Mesodermal cell (in vitro differentiated cells): ENCODE data around the gene OR10H1.
"Not testable (repeated sequence)": the region's sequence is repeated elsewhere in the genome, so short reads cannot be mapped to it uniquely, and the experiment has no call there.

Source experiments
- H3K27ac ChIP-seq: 2 replicates; pipeline ENCODE4 v1.7.0; 2013; ENCODE audit warnings: mild to moderate bottlenecking, low read depth, low read length, moderate library complexity; ENCODE audit not compliant: severe bottlenecking
- H3K36me3 ChIP-seq: 2 replicates; pipeline ENCODE4 v1.7.1; 2013; ENCODE audit warnings: mild to moderate bottlenecking, low read length, moderate library complexity; ENCODE audit not compliant: control insufficient read depth, insufficient read depth
- H3K4me1 ChIP-seq: one replicate; pipeline ENCODE4 v1.7.1; 2013; ENCODE audit warnings: mild to moderate bottlenecking, low read length; ENCODE audit not compliant: insufficient read depth, control insufficient read depth, poor library complexity, severe bottlenecking
- H3K4me3 ChIP-seq: 2 replicates; pipeline ENCODE4 v1.7.0; 2013; ENCODE audit warnings: low read length, control low read depth, mild to moderate bottlenecking; ENCODE audit not compliant: insufficient read depth, poor library complexity, severe bottlenecking; ENCODE audit errors: extremely low read depth
- H3K9me3 ChIP-seq: 2 replicates; pipeline ENCODE4 v1.7.1; 2013; ENCODE audit warnings: mild to moderate bottlenecking, low read length, moderate library complexity; ENCODE audit not compliant: control insufficient read depth
- WGBS, 2 experiments: methylation state at CpG; one replicate each; pipeline ENCODE4 v1.1.5; 2013; ENCODE audit warnings: missing lambda C conversion rate in 2 of 2; ENCODE audit not compliant: insufficient coverage in 2 of 2; 5-methylcytosine and 5-hydroxymethylcytosine counted together

Gene OR10H1

DNA sequence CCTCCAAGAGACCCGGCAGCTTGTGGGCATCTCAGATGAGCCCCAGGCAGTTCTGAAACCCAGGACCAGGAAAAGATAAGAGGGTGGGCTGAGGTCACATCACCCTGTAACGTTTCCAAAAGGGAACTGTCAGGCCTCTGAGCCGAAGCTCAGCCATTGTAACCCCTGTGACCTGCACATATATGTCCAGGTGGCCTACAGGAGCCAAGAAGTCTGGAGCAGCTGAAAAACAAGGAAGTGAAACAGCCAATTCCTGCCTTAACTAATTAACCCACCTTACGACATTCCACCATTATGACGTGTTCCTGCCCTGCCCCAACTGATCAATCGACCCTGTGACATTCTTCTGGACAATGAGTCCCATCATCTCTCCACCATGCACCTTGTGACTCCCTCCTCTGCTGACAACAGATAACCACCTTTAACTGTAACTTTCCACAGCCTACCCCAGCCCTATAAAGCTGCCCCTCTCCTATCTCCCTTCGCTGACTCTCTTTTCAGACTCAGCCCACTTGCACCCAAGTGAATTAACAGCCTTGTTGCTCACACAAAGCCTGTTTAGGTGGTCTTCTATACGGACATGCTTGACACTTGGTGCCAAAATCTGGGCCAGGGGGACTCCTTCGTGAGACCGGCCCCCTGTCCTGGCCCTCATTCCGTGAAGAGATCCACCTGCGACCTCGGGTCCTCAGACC, 13.3 kb upstream of the OR10H1 start:
- H3K27ac ChIP-seq, H3K4me3 ChIP-seq, H3K4me1 ChIP-seq, H3K36me3 ChIP-seq: not testable (repeated sequence)
- H3K9me3 ChIP-seq, result peaks cover 57% of the 10 kb centered on the region
- 63 to 64% methylated on average over 12 to 13 of the region's 13 CpGs for WGBS, 2 experiments

DNA sequence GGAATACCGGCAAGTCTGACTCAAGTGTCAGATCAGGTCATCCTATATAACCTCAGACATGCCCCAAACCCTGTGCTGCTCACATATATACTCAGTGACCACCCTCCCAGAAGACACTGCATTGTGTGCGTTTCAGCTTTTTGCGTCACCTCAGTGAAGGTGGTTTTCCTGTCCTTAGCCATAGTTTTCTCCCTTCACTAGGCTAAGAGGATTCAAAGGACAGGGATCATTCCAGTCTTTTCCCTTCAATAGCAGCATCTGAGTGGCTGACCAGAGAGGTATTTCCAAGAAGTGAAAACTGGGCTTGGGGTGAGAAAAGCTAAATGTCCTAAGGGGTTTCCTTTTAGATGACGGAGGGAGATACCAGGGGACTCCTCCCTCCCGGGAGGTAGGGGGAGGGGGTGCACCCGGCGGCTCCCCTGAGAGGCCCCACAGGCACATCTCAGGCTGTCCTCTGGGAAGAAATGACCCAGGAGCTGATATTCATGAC, 12.7 kb upstream of the OR10H1 start:
- Histone ChIP-seq H3K4me1 (no peaks in the 10 kb centered on the region), H3K27ac (no peak overlapping the region), H3K9me3 (peaks cover 57% of the 10 kb centered on the region), H3K36me3 (no peaks in the 10 kb centered on the region), H3K4me3 (no peak overlapping the region)
- WGBS, 2 experiments, result 85 to 89% methylated on average over 7 of the region's 7 CpGs

DNA sequence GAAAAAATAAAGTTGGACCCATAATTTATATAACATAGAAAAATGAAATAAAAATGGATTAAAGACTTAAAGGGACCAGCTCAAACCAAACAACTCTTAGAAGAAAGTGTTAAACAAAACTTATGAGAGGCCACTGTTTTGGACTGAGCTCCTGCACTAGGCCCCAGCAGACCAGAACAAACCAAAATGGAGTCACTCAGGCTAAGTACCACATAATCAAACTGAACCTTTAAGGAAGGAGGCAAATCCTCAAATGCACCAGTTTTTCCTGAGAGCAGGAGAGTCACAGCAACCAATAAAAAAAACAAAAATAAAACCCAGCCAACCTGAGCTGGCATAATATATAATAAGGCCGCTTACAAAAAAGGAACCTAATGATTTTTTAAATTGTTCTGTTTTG, 10.3 kb upstream of the OR10H1 start:
- Histone ChIP-seq H3K36me3 (no peaks in the 10 kb centered on the region), H3K4me1 (no peaks in the 10 kb centered on the region), H3K27ac (no peak overlapping the region), H3K4me3 (no peak overlapping the region), H3K9me3 (peaks cover 55% of the 10 kb centered on the region)
- no CpG with 5 or more reads among the region's 1 CpG for WGBS, 2 experiments

DNA sequence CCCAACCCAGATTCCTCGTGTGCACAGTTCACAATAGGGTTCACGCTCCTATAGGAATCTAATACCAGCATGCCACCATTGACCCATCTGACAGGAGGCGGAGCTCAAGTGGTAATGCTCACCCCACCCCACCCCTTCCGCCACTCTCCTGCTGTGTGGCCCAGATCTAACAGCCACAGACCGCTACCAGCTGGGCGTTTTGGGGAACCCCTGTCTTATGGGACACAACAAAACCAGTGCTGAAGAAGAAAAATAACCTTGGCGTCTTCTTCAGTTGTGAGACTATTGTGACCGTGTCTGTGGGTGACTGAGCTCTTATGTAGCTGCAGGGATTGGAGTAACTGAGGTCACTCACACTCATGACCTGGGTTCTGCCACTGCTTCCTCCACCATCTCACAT, 5.2 kb upstream of the OR10H1 start:
- no peaks in the 10 kb centered on the region for H3K36me3 ChIP-seq
- no peak overlapping the region for H3K4me3 ChIP-seq
- WGBS, 2 experiments, result 53 to 72% methylated on average over 4 to 6 of the region's 8 CpGs
- H3K4me1 ChIP-seq, result no peaks in the 10 kb centered on the region
- no peak overlapping the region for H3K27ac ChIP-seq
- peaks cover 45% of the 10 kb centered on the region for H3K9me3 ChIP-seq

DNA sequence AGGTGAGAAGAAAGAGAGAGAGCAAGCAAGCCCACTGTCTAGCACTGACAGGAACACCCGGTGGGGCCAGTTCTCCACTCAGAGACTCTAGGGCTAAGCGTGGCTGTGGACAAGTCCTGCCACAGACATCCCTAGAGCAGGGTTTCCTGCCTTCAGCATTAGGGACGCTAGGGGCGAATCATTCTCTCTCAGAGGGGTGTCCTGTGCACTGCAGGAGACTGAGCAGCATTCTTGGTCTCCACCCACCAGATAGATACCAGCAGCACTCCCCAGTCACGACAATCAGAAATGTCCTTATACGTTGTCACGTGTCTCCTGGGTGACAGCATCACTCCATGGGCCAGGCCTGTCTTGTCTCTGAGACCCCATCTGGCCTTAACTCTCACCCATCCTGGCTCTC, 1.5 kb downstream of the OR10H1 start:
- Histone ChIP-seq H3K36me3 (no peaks in the 10 kb centered on the region), H3K4me3 (no peak overlapping the region), H3K27ac (no peak overlapping the region), H3K4me1 (no peaks in the 10 kb centered on the region), H3K9me3 (peaks cover 55% of the 10 kb centered on the region)
- 39 to 53% methylated on average over 4 to 7 of the region's 7 CpGs for WGBS, 2 experiments

DNA sequence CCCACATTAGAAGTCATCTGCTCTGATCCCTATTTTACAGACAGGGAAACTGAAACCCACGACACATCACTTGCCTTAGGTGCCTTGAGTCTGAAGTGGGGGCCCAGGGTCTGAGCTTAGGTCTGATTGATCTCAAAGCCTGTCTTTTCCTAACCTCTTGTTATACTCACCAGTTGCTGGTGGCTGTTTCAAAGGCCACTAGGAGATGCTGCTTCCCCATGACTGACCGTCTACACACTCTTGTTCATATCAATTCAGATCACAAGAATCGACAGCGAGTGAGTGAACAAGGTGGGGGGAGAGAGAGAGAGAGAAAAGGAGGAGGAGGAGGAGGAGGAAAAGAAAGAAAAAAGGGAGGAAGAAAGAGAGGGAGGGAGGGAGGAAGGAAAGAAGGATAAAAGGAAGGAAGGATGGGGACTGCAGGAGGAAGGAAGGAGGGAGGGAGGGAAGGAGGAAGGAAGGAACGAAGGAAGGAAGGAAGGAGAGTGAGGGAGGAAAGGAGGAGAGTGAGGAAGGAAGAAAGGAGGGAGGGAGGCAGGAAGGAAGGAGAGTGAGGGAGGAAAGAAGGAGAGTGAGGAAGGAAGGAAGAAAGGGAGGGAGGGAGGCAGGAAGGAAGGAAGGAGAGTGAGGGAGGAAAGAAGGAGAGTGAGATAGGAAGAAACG, 3.3 kb downstream of the OR10H1 start:
- Histone ChIP-seq H3K9me3 (peaks cover 53% of the 10 kb centered on the region), H3K4me3 (no peak overlapping the region), H3K27ac (no peak overlapping the region), H3K36me3 (no peaks in the 10 kb centered on the region), H3K4me1 (no peaks in the 10 kb centered on the region)
- 21 to 38% methylated on average over 3 of the region's 6 CpGs for WGBS, 2 experiments

DNA sequence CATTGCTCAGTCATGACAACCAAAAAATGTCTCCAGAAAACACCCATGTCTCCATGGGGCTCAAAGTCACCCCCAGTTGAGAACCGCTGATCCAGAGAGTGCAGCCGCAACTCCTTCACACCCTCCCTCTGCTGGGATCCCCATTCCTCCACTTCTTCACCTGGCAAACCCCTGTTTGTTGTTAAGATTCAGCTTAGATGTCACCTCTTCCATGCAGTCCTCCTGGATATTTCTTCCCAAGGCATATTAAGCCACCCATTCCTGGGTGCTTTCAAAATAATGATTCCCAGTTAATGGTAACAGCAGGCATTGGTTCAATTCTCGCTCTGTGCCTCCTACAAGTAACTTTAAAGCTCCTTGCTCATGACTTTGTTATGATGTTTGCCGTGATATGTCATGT, 4.0 kb downstream of the OR10H1 start:
- H3K36me3 ChIP-seq, result no peaks in the 10 kb centered on the region
- peaks cover 56% of the 10 kb centered on the region for H3K9me3 ChIP-seq
- no peaks in the 10 kb centered on the region for H3K4me1 ChIP-seq
- WGBS, 2 experiments, result 57 to 60% methylated on average over 3 to 4 of the region's 4 CpGs
- no peak overlapping the region for H3K4me3 ChIP-seq
- H3K27ac ChIP-seq, result no peak overlapping the region

DNA sequence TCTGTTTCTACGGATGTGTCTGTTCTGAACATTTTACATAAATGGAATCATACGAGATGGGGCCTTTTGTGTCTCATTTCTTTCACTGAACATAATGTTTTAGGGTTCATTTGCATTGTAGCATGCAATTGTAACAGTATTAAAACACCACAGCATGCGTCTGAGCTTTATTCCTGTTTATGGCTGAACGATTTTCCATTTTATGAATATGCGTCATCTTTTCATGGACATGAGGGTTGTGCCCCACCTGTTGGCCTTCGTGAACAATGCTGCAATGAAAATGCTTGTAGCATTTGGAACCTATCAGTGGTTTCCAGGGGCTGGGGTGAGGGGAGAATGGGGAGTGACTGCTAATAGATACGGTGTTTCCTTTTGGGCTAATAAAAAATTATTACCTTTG, 5.1 kb downstream of the OR10H1 start:
- peaks cover 58% of the 10 kb centered on the region for H3K9me3 ChIP-seq
- H3K4me3 ChIP-seq, result no peak overlapping the region
- H3K27ac ChIP-seq, result no peak overlapping the region
- H3K4me1 ChIP-seq, result no peaks in the 10 kb centered on the region
- no peaks in the 10 kb centered on the region for H3K36me3 ChIP-seq
- WGBS, 2 experiments, result 71 to 73% methylated on average over 5 to 6 of the region's 7 CpGs

DNA sequence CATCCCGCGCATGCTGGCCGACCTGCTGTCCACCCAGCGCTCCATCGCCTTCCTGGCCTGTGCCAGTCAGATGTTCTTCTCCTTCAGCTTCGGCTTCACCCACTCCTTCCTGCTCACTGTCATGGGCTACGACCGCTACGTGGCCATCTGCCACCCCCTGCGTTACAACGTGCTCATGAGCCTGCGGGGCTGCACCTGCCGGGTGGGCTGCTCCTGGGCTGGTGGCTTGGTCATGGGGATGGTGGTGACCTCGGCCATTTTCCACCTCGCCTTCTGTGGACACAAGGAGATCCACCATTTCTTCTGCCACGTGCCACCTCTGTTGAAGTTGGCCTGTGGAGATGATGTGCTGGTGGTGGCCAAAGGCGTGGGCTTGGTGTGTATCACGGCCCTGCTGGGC, 21.2 kb downstream of the OR10H1 start:
- H3K27ac ChIP-seq, H3K4me1 ChIP-seq, H3K36me3 ChIP-seq, H3K4me3 ChIP-seq: not testable (repeated sequence)
- 82 to 90% methylated on average over 2 to 4 of the region's 18 CpGs for WGBS, 2 experiments
- peaks cover 52% of the 10 kb centered on the region for H3K9me3 ChIP-seq

DNA sequence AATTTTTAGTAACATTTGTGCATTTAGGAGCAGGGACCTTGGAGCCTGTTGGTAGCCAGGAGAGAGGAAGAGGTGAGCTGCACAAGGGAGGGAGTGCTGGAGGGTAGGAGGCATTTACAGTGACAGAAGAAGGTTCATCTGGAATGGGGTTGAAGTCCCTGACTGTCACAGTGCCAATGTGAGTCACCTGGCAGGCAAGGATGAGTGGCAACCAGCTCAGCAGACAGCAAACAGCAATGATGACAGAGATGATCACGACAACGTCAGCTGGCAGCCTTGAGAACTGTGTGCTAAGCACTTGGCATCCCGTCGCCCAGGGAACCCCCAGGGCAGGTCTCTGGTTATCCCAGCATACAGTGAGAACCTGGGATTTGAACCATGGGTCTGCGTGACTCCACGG, 25.4 kb downstream of the OR10H1 start:
- Histone ChIP-seq H3K27ac (no peak overlapping the region), H3K36me3 (no peaks in the 10 kb centered on the region), H3K9me3 (peaks cover 38% of the 10 kb centered on the region), H3K4me3 (no peak overlapping the region), H3K4me1 (no peaks in the 10 kb centered on the region)
- 44 to 60% methylated on average over 6 of the region's 6 CpGs for WGBS, 2 experiments

DNA sequence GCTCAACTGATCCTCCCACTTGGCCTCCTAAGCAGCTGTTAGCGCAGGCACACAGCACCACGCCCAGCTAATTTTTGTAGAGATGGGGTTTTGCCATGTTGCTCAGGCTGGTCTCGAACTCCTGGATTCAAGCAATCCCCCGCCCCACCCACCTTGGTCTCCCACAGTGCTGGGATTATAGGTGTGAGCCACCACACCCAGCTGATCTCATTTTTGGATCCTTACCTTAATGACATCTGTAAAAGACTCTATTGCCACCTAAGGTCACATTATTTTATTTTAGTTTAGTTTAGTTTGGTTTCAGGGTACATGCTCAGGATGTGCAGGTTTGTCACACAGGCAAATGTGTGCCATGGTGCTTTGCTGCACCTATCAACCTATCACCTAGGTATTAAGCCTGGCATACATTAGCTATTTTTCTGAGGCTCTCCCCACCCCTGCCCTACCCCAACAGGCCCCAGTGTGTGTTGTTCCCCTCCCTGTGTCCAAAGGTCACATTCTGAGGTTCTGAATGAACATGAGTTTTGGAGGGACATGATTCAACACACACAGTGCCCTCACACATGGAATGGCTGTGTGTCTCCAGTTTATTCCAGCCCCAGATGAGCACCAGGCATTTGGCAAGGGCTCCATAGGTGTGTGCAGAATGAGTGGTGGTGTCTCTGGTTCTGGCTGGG, 26.7 kb downstream of the OR10H1 start:
- Histone ChIP-seq H3K36me3 (no peaks in the 10 kb centered on the region), H3K4me1 (no peaks in the 10 kb centered on the region), H3K4me3 (no peak overlapping the region), H3K9me3 (peaks cover 38% of the 10 kb centered on the region), H3K27ac (no peak overlapping the region)
- WGBS, 2 experiments, result 20 to 59% methylated on average over 2 to 4 of the region's 4 CpGs
